ENCODE data around the gene ZBTB20. TPM values are rescaled to one million over a fixed set of nuclear protein-coding genes. Genes with fewer than 3 reads are reported as not detected.

ZBTB20 gene
- polyA plus RNA-seq, 4 donors: 0.27 to 2.2 (median 1.3) TPM

GRCh38 chr3:114866430-114866829, 280.7 kb downstream of the ZBTB20 start:
- no peak overlapping the region for H3K27ac ChIP-seq (ENCODE audit: low read depth in 1 of 3, low read length in 2 of 3)
- FAIRE-seq (no peak), DNase-seq (no peak)
- no peaks in the 10 kb centered on the region for H3K36me3 ChIP-seq (ENCODE audit: control insufficient read depth in 3 of 3, insufficient read depth in 2 of 3, low read depth in 1 of 3, low read length in 3 of 3)
- H3K27me3 ChIP-seq (ENCODE audit: control insufficient read depth in 3 of 3, insufficient read depth in 3 of 3, low read length in 3 of 3): no peaks in the 10 kb centered on the region
- no peaks in the 10 kb centered on the region for H3K9me3 ChIP-seq (ENCODE audit: control insufficient read depth in 2 of 2, insufficient read depth in 1 of 2, low read depth in 1 of 2, low read length in 1 of 2)
- no peak overlapping the region for H3K4me3 ChIP-seq (ENCODE audit: low read depth in 1 of 3, low read length in 3 of 3)
- peaks cover 0 to 6% (median 2%) of the 10 kb centered on the region in 3 donors for H3K4me1 ChIP-seq (ENCODE audit: control insufficient read depth in 3 of 3, insufficient read depth in 2 of 3, low read depth in 1 of 3, low read length in 2 of 3)

GRCh38 chr3:114864970-114865369, 282.1 kb downstream of the ZBTB20 start:
- no peaks in the 10 kb centered on the region for H3K9me3 ChIP-seq (ENCODE audit: control insufficient read depth in 2 of 2, insufficient read depth in 1 of 2, low read depth in 1 of 2, low read length in 1 of 2)
- no peak for FAIRE-seq
- H3K27ac ChIP-seq (ENCODE audit: low read depth in 1 of 3, low read length in 2 of 3): no peak overlapping the region
- no peaks in the 10 kb centered on the region for H3K27me3 ChIP-seq (ENCODE audit: control insufficient read depth in 3 of 3, insufficient read depth in 3 of 3, low read length in 3 of 3)
- 86 to 95% (median 88%) methylated on average over 2 of the region's 2 CpGs for WGBS, 3 donors
- no peak overlapping the region for H3K4me3 ChIP-seq (ENCODE audit: low read depth in 1 of 3, low read length in 3 of 3)
- no peak for DNase-seq
- peaks cover 0 to 6% (median 6%) of the 10 kb centered on the region in 3 donors for H3K4me1 ChIP-seq (ENCODE audit: control insufficient read depth in 3 of 3, insufficient read depth in 2 of 3, low read depth in 1 of 3, low read length in 2 of 3)
- H3K36me3 ChIP-seq (ENCODE audit: control insufficient read depth in 3 of 3, insufficient read depth in 2 of 3, low read depth in 1 of 3, low read length in 3 of 3): no peaks in the 10 kb centered on the region

GRCh38 chr3:114863848-114864247, 283.2 kb downstream of the ZBTB20 start:
- no peaks in the 10 kb centered on the region for H3K27me3 ChIP-seq (ENCODE audit: control insufficient read depth in 3 of 3, insufficient read depth in 3 of 3, low read length in 3 of 3)
- H3K4me1 ChIP-seq (ENCODE audit: control insufficient read depth in 3 of 3, insufficient read depth in 2 of 3, low read depth in 1 of 3, low read length in 2 of 3): peaks cover 0 to 6% (median 6%) of the 10 kb centered on the region in 3 donors
- H3K36me3 ChIP-seq (ENCODE audit: control insufficient read depth in 3 of 3, insufficient read depth in 2 of 3, low read depth in 1 of 3, low read length in 3 of 3): no peaks in the 10 kb centered on the region
- DNase-seq (no peak), FAIRE-seq (no peak)
- H3K27ac ChIP-seq (ENCODE audit: low read depth in 1 of 3, low read length in 2 of 3): no peak overlapping the region
- WGBS, 3 donors: 4 to 14% (median 11%) methylated on average over 1 of the region's 1 CpG
- no peak overlapping the region for H3K4me3 ChIP-seq (ENCODE audit: low read depth in 1 of 3, low read length in 3 of 3)
- no peaks in the 10 kb centered on the region for H3K9me3 ChIP-seq (ENCODE audit: control insufficient read depth in 2 of 2, insufficient read depth in 1 of 2, low read depth in 1 of 2, low read length in 1 of 2)

- Histone ChIP-seq H3K9me3 (ENCODE audit: control insufficient read depth in 2 of 2, insufficient read depth in 1 of 2, low read depth in 1 of 2, low read length in 1 of 2) (no peaks in the 10 kb centered on the region), H3K27me3 (ENCODE audit: control insufficient read depth in 3 of 3, insufficient read depth in 3 of 3, low read length in 3 of 3) (no peaks in the 10 kb centered on the region), H3K4me3 (ENCODE audit: low read depth in 1 of 3, low read length in 3 of 3) (no peak overlapping the region), H3K4me1 (ENCODE audit: control insufficient read depth in 3 of 3, insufficient read depth in 2 of 3, low read depth in 1 of 3, low read length in 2 of 3) (peaks cover 0 to 6% (median 3%) of the 10 kb centered on the region in 3 donors), H3K36me3 (ENCODE audit: control insufficient read depth in 3 of 3, insufficient read depth in 2 of 3, low read depth in 1 of 3, low read length in 3 of 3) (no peaks in the 10 kb centered on the region), H3K27ac (ENCODE audit: low read depth in 1 of 3, low read length in 2 of 3) (no peak overlapping the region)
- WGBS, 3 donors: 33 to 57% (median 38%) methylated on average over 2 of the region's 2 CpGs
- no peak for DNase-seq
- no peak for FAIRE-seq
Measured at GRCh38 chr3:114861666-114862065, 285.4 kb downstream of the ZBTB20 start.

- no peaks in the 10 kb centered on the region for H3K36me3 ChIP-seq (ENCODE audit: control insufficient read depth in 3 of 3, insufficient read depth in 2 of 3, low read depth in 1 of 3, low read length in 3 of 3)
- H3K27me3 ChIP-seq (ENCODE audit: control insufficient read depth in 3 of 3, insufficient read depth in 3 of 3, low read length in 3 of 3): no peaks in the 10 kb centered on the region
- no peaks in the 10 kb centered on the region for H3K9me3 ChIP-seq (ENCODE audit: control insufficient read depth in 2 of 2, insufficient read depth in 1 of 2, low read depth in 1 of 2, low read length in 1 of 2)
- H3K4me1 ChIP-seq (ENCODE audit: control insufficient read depth in 3 of 3, insufficient read depth in 2 of 3, low read depth in 1 of 3, low read length in 2 of 3): peaks cover 0 to 6% (median 3%) of the 10 kb centered on the region in 3 donors
- peak in 1 of 2 donors; percentile 39 for DNase-seq
- no peak overlapping the region for H3K27ac ChIP-seq (ENCODE audit: low read depth in 1 of 3, low read length in 2 of 3)
- FAIRE-seq: no peak
- H3K4me3 ChIP-seq (ENCODE audit: low read depth in 1 of 3, low read length in 3 of 3): no peak overlapping the region
- 95 to 100% (median 97%) methylated on average over 2 of the region's 2 CpGs for WGBS, 3 donors
Measured at GRCh38 chr3:114860531-114860930, 286.6 kb downstream of the ZBTB20 start.

GRCh38 chr3:114858329-114858728, 288.8 kb downstream of the ZBTB20 start:
- H3K36me3 ChIP-seq (ENCODE audit: control insufficient read depth in 3 of 3, insufficient read depth in 2 of 3, low read depth in 1 of 3, low read length in 3 of 3): no peaks in the 10 kb centered on the region
- 62 to 74% (median 70%) methylated on average over 4 of the region's 4 CpGs for WGBS, 3 donors
- H3K9me3 ChIP-seq (ENCODE audit: control insufficient read depth in 2 of 2, insufficient read depth in 1 of 2, low read depth in 1 of 2, low read length in 1 of 2): no peaks in the 10 kb centered on the region
- DNase-seq (peak in 1 of 2 donors; percentile 44), FAIRE-seq (no peak)
- H3K4me3 ChIP-seq (ENCODE audit: low read depth in 1 of 3, low read length in 3 of 3): no peak overlapping the region
- peaks cover 0 to 6% (median under 1%) of the 10 kb centered on the region in 3 donors for H3K4me1 ChIP-seq (ENCODE audit: control insufficient read depth in 3 of 3, insufficient read depth in 2 of 3, low read depth in 1 of 3, low read length in 2 of 3)
- no peak overlapping the region for H3K27ac ChIP-seq (ENCODE audit: low read depth in 1 of 3, low read length in 2 of 3)
- H3K27me3 ChIP-seq (ENCODE audit: control insufficient read depth in 3 of 3, insufficient read depth in 3 of 3, low read length in 3 of 3): no peaks in the 10 kb centered on the region

- FAIRE-seq (no peak), DNase-seq (no peak)
- Histone ChIP-seq H3K9me3 (ENCODE audit: control insufficient read depth in 2 of 2, insufficient read depth in 1 of 2, low read depth in 1 of 2, low read length in 1 of 2) (no peaks in the 10 kb centered on the region), H3K27ac (ENCODE audit: low read depth in 1 of 3, low read length in 2 of 3) (no peak overlapping the region), H3K27me3 (ENCODE audit: control insufficient read depth in 3 of 3, insufficient read depth in 3 of 3, low read length in 3 of 3) (no peaks in the 10 kb centered on the region), H3K4me3 (ENCODE audit: low read depth in 1 of 3, low read length in 3 of 3) (no peak overlapping the region), H3K36me3 (ENCODE audit: control insufficient read depth in 3 of 3, insufficient read depth in 2 of 3, low read depth in 1 of 3, low read length in 3 of 3) (no peaks in the 10 kb centered on the region), H3K4me1 (ENCODE audit: control insufficient read depth in 3 of 3, insufficient read depth in 2 of 3, low read depth in 1 of 3, low read length in 2 of 3) (peaks cover 0 to 6% (median 0%) of the 10 kb centered on the region in 3 donors)
- 52 to 62% (median 58%) methylated on average over 6 of the region's 6 CpGs for WGBS, 3 donors
Measured at GRCh38 chr3:114857299-114857701, 289.8 kb downstream of the ZBTB20 start.

GRCh38 chr3:114856835-114857234, 290.3 kb downstream of the ZBTB20 start:
- H3K4me3 ChIP-seq (ENCODE audit: low read depth in 1 of 3, low read length in 3 of 3): no peak overlapping the region
- no peaks in the 10 kb centered on the region for H3K36me3 ChIP-seq (ENCODE audit: control insufficient read depth in 3 of 3, insufficient read depth in 2 of 3, low read depth in 1 of 3, low read length in 3 of 3)
- no peak overlapping the region for H3K27ac ChIP-seq (ENCODE audit: low read depth in 1 of 3, low read length in 2 of 3)
- whole genome bisulfite sequencing, 3 donors: 50 to 69% (median 68%) methylated on average over 1 of the region's 1 CpG
- FAIRE-seq (no peak), DNase-seq (no peak)
- H3K4me1 ChIP-seq (ENCODE audit: control insufficient read depth in 3 of 3, insufficient read depth in 2 of 3, low read depth in 1 of 3, low read length in 2 of 3): peaks cover 0 to 6% (median 0%) of the 10 kb centered on the region in 3 donors
- H3K27me3 ChIP-seq (ENCODE audit: control insufficient read depth in 3 of 3, insufficient read depth in 3 of 3, low read length in 3 of 3): no peaks in the 10 kb centered on the region
- no peaks in the 10 kb centered on the region for H3K9me3 ChIP-seq (ENCODE audit: control insufficient read depth in 2 of 2, insufficient read depth in 1 of 2, low read depth in 1 of 2, low read length in 1 of 2)

GRCh38 chr3:114855839-114856238, 291.2 kb downstream of the ZBTB20 start:
- H3K27me3 ChIP-seq (ENCODE audit: control insufficient read depth in 3 of 3, insufficient read depth in 3 of 3, low read length in 3 of 3): no peaks in the 10 kb centered on the region
- no peak overlapping the region for H3K4me3 ChIP-seq (ENCODE audit: low read depth in 1 of 3, low read length in 3 of 3)
- H3K9me3 ChIP-seq (ENCODE audit: control insufficient read depth in 2 of 2, insufficient read depth in 1 of 2, low read depth in 1 of 2, low read length in 1 of 2): no peaks in the 10 kb centered on the region
- DNase-seq (no peak), FAIRE-seq (no peak)
- H3K4me1 ChIP-seq (ENCODE audit: control insufficient read depth in 3 of 3, insufficient read depth in 2 of 3, low read depth in 1 of 3, low read length in 2 of 3): peaks cover 0 to 2% (median 0%) of the 10 kb centered on the region in 3 donors
- WGBS, 3 donors: 80 to 85% (median 84%) methylated on average over 5 of the region's 5 CpGs
- no peaks in the 10 kb centered on the region for H3K36me3 ChIP-seq (ENCODE audit: control insufficient read depth in 3 of 3, insufficient read depth in 2 of 3, low read depth in 1 of 3, low read length in 3 of 3)
- no peak overlapping the region for H3K27ac ChIP-seq (ENCODE audit: low read depth in 1 of 3, low read length in 2 of 3)
